H9 (cell line): Measurements from ENCODE around the gene RPS21. TPM values are rescaled to one million over a fixed set of nuclear protein-coding genes. Genes with fewer than 3 reads are reported as not detected.

ENCODE experiments used
- DNase-seq: peaks from one replicate; pipeline ENCODE4 v3.0.0-alpha.2; 2017
- H2AFZ ChIP-seq: one replicate; pipeline ENCODE4 v1.6.1; 2013; ENCODE audit warnings: mild to moderate bottlenecking, low read length, control low read depth, moderate library complexity
- H2AK5ac ChIP-seq: 2 replicates; pipeline ENCODE4 v1.6.1; 2013; ENCODE audit warnings: low read length, control low read depth, mixed read lengths; ENCODE audit not compliant: insufficient read length
- H2BK120ac ChIP-seq: one replicate; pipeline ENCODE4 v1.6.1; 2013; ENCODE audit warnings: low read depth, mild to moderate bottlenecking, low read length, control low read depth, inconsistent platforms; ENCODE audit not compliant: poor library complexity, severe bottlenecking
- H2BK12ac ChIP-seq: 2 replicates; pipeline ENCODE4 v1.6.1; 2013; ENCODE audit warnings: low read length, control low read depth, mixed read lengths, low read depth; ENCODE audit not compliant: insufficient read length
- H2BK15ac ChIP-seq: 2 replicates; pipeline ENCODE4 v1.6.1; 2013; ENCODE audit warnings: low read depth, low read length, control low read depth
- H2BK20ac ChIP-seq: one replicate; pipeline ENCODE4 v1.6.1; 2013; ENCODE audit warnings: low read depth, mild to moderate bottlenecking, low read length, control low read depth, inconsistent platforms; ENCODE audit not compliant: poor library complexity, severe bottlenecking
- H2BK5ac ChIP-seq: 2 replicates; pipeline ENCODE4 v1.6.1; 2013; ENCODE audit warnings: low read length, control low read depth, mixed read lengths; ENCODE audit not compliant: insufficient read length
- H3K14ac ChIP-seq: 2 replicates; pipeline ENCODE4 v1.6.1; 2013; ENCODE audit warnings: low read length, control low read depth; ENCODE audit not compliant: insufficient read depth
- H3K18ac ChIP-seq: 2 replicates; pipeline ENCODE4 v1.6.1; 2013; ENCODE audit warnings: low read depth, mild to moderate bottlenecking, mixed read lengths, low read length, control low read depth; ENCODE audit not compliant: insufficient read length
- H3K23ac ChIP-seq: 2 replicates; pipeline ENCODE4 v1.6.1; 2013; ENCODE audit warnings: low read length, control low read depth, mixed read lengths, low read depth; ENCODE audit not compliant: insufficient read length
- H3K23me2 ChIP-seq: 2 replicates; pipeline ENCODE4 v1.6.1; 2013; ENCODE audit warnings: low read depth, mild to moderate bottlenecking, mixed read lengths, low read length, control low read depth; ENCODE audit not compliant: insufficient read length, poor library complexity, severe bottlenecking
- H3K27ac ChIP-seq: 2 replicates; pipeline ENCODE4 v1.5.1; 2013; ENCODE audit warnings: low read length, control low read depth, mixed read lengths, low read depth; ENCODE audit not compliant: insufficient read length
- H3K27me3 ChIP-seq: 2 replicates; pipeline ENCODE4 v1.6.1; 2013; ENCODE audit warnings: low read length, control low read depth, inconsistent platforms; ENCODE audit not compliant: insufficient read depth
- H3K4ac ChIP-seq: 2 replicates; pipeline ENCODE4 v1.6.1; 2013; ENCODE audit warnings: low read depth, mild to moderate bottlenecking, control low read depth, inconsistent platforms, low read length, moderate library complexity
- H3K4me1 ChIP-seq: 2 replicates; pipeline ENCODE4 v1.6.1; 2013; ENCODE audit warnings: low read length, control low read depth, inconsistent platforms; ENCODE audit not compliant: insufficient read depth
- H3K4me2 ChIP-seq: 2 replicates; pipeline ENCODE4 v1.6.1; 2013; ENCODE audit warnings: low read length, control low read depth, mixed read lengths; ENCODE audit not compliant: insufficient read length, insufficient read depth
- H3K56ac ChIP-seq: 2 replicates; pipeline ENCODE4 v1.6.1; 2013; ENCODE audit warnings: low read depth, mild to moderate bottlenecking, mixed read lengths, low read length, control low read depth; ENCODE audit not compliant: insufficient read length
- H3K79me1 ChIP-seq: 2 replicates; pipeline ENCODE4 v1.6.1; 2013; ENCODE audit warnings: low read depth, mild to moderate bottlenecking, moderate library complexity, low read length, control low read depth, inconsistent platforms; ENCODE audit not compliant: insufficient read depth, poor library complexity, severe bottlenecking
- H3K79me2 ChIP-seq: 2 replicates; pipeline ENCODE4 v1.6.1; 2013; ENCODE audit warnings: low read length, control low read depth, inconsistent platforms; ENCODE audit not compliant: insufficient read depth
- H3K9ac ChIP-seq: 2 replicates; pipeline ENCODE4 v1.6.1; 2013; ENCODE audit warnings: low read length, control low read depth, mixed read lengths; ENCODE audit not compliant: insufficient read length; ENCODE audit errors: extremely low read depth
- H3K9me3 ChIP-seq: one replicate; pipeline ENCODE4 v1.6.1; 2013; ENCODE audit warnings: low read depth, low read length, inconsistent platforms; ENCODE audit not compliant: control insufficient read depth
- H3T11ph ChIP-seq: one replicate; pipeline ENCODE4 v1.6.1; 2013; ENCODE audit warnings: mild to moderate bottlenecking, low read length, control low read depth, inconsistent platforms
- H4K20me1 ChIP-seq: one replicate; pipeline ENCODE4 v1.6.1; 2013; ENCODE audit not compliant: control insufficient read depth, insufficient read length, insufficient read depth
- H4K5ac ChIP-seq: 2 replicates; pipeline ENCODE4 v1.6.1; 2013; ENCODE audit warnings: low read depth, mild to moderate bottlenecking, mixed read lengths, low read length, control low read depth; ENCODE audit not compliant: insufficient read length
- H4K8ac ChIP-seq: replicated peaks from 2 replicates; pipeline ENCODE4 v1.6.1; 2013; ENCODE audit warnings: low read length, control low read depth, mixed read lengths, low read depth; ENCODE audit not compliant: insufficient read length
- H4K91ac ChIP-seq: 2 replicates; pipeline ENCODE4 v1.6.1; 2013; ENCODE audit warnings: low read depth, mild to moderate bottlenecking, moderate library complexity, mixed read lengths, low read length, control low read depth; ENCODE audit not compliant: insufficient read length
- H3K27ac Mint-ChIP-seq, 3 experiments: 2 replicates in 2 of 3; 3 replicates in 1 of 3; pipeline ENCODE4 v1.8.0; 2020 to 2021; ENCODE audit warnings: mixed read lengths in 3 of 3, mild to moderate bottlenecking in 1 of 3, moderate library complexity in 1 of 3
- H3K27me3 Mint-ChIP-seq: 2 replicates; pipeline ENCODE4 v1.8.0; 2021; ENCODE audit warnings: low read depth, mild to moderate bottlenecking, moderate library complexity, mixed read lengths
- H3K36me3 Mint-ChIP-seq, 3 experiments: 2 replicates in 2 of 3; 3 replicates in 1 of 3; pipeline ENCODE4 v1.8.0; 2020 to 2021; ENCODE audit warnings: low read depth in 3 of 3, mixed read lengths in 3 of 3; ENCODE audit not compliant: insufficient read depth in 1 of 3
- H3K4me1 Mint-ChIP-seq, 2 experiments: 2 replicates each; pipeline ENCODE4 v1.8.0; 2020; ENCODE audit warnings: mixed read lengths in 2 of 2
- H3K4me3 Mint-ChIP-seq, 2 experiments: 2 replicates in 1 of 2; 3 replicates in 1 of 2; pipeline ENCODE4 v1.8.0; 2020 to 2021; ENCODE audit warnings: mild to moderate bottlenecking in 2 of 2, mixed read lengths in 2 of 2, moderate library complexity in 1 of 2
- H3K9me3 Mint-ChIP-seq, 2 experiments: 2 replicates in 1 of 2; 3 replicates in 1 of 2; pipeline ENCODE4 v1.8.0; 2020; ENCODE audit warnings: mild to moderate bottlenecking in 2 of 2, mixed read lengths in 2 of 2, moderate library complexity in 1 of 2
- CTCF ChIP-seq: fragments of 200-600 bp; sonication (generic); conservative IDR thresholded peaks from 3 replicates; pipeline ENCODE4 v1.8.0; 2021; ENCODE audit warnings: antibody characterized with exemption, mild to moderate bottlenecking
- WGBS: extraction: QIAGEN DNeasy Blood & Tissue Kit; methylation state at CpG from one replicate; pipeline ENCODE4 v1.1.7; 2013; ENCODE audit warnings: missing lambda C conversion rate, low lambda C conversion rate, mixed read lengths; ENCODE audit not compliant: insufficient read length; ENCODE audit errors: extremely low coverage; 5-methylcytosine and 5-hydroxymethylcytosine counted together
- total RNA-seq: library from RNA; stranded (reverse); gene quantifications from 2 replicates; pipeline ENCODE4 v1.2.1, GENCODE V29; 2021

RPS21 gene
- total RNA-seq, 1 experiment from 2014 or later, result 1,715 TPM

DNA sequence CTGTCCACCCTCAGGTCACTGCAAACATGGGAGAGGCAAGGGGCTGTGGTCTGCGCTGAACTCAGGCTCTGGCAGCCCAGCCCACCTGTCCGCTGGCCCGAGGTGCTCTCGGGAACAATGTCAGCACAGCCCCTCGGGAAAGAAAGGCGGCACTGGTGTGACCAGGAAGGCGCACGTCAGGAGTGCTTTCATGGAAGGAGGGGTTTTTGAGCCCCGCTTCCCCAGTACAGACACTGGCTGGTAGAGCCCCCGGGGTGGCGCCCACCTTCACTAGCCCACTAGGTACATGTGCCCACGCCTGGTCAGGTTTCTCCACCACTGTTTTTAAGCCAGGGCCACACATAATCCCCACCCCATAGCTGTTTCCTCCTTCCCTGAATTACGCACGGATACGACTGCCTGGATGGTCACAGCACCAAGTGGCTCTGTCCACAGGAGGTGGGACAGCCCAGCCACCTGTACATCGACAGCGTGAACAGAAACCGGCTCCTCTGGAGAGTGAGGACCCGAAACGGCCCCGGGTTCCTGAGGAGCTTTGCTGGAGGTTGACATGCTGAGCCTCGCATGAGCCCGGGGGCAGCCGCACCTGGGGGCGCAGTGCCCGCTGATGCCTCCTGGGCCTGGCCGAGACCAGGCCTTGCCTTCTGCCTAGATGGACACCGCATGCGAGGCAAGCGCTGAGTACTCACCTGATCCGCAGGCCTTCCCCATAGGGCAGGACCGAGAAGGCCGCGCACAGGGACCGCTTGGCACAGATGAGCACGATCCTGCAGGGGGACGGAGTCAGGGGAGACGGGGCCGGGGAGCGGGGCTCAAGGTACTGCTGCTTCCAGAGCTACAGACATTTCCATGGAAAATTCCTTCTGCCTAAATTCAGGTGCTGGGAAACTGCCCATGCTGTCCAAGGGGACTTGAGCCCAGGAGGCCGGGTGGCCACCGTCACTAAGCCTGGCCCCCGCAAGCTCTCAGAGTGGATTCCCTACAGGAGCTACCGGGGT is 7.6 kb downstream of the RPS21 start:
- peaks cover 2% of the 10 kb centered on the region; the same call in 1 of the 2 replicates for H3K27me3 Mint-ChIP-seq
- Histone ChIP-seq H3T11ph (no peak overlapping the region), H4K8ac (no peak overlapping the region), H3K79me1 (no peaks in the 10 kb centered on the region), H2BK5ac (no peak overlapping the region), H3K4ac (no peak overlapping the region), H3K27me3 (no peaks in the 10 kb centered on the region), H3K79me2 (no peaks in the 10 kb centered on the region), H3K56ac (no peak overlapping the region), H4K91ac (no peak overlapping the region), H3K23ac (no peak overlapping the region), H2BK12ac (no peak overlapping the region), H3K9ac (no peak overlapping the region), H3K23me2 (peaks cover 2% of the 10 kb centered on the region), H4K20me1 (peaks cover 8% of the 10 kb centered on the region), H3K9me3 (no peaks in the 10 kb centered on the region), H2BK15ac (no peak overlapping the region), H3K4me1 (no peaks in the 10 kb centered on the region), H4K5ac (no peak overlapping the region), H3K27ac (no peak overlapping the region), H3K18ac (no peak overlapping the region), H2BK20ac (no peak overlapping the region), H2BK120ac (no peak overlapping the region), H3K14ac (no peak overlapping the region), H3K4me2 (no peak overlapping the region), H2AFZ (no peak overlapping the region), H2AK5ac (no peak overlapping the region)
- peaks cover 3 to 6% of the 10 kb centered on the region in 2 experiments; a peak in 3 of 5 replicates for H3K9me3 Mint-ChIP-seq
- no peak for TF ChIP-seq CTCF
- DNase-seq, result no peak
- no peak overlapping the region; a peak in 1 of 5 replicates for H3K4me3 Mint-ChIP-seq
- H3K4me1 Mint-ChIP-seq, result no peaks in the 10 kb centered on the region
- no peak overlapping the region for H3K27ac Mint-ChIP-seq
- no CpG with 5 or more reads among the region's 44 CpGs for whole genome bisulfite sequencing
- H3K36me3 Mint-ChIP-seq, result peaks cover 12 to 24% (median 12%) of the 10 kb centered on the region in 3 experiments; a peak in 6 of 7 replicates
